HG03558 (cell line): ENCODE measurements around the gene KLHL33.

Experiments
- ATAC-seq: cut with Tn5 transposase; IDR thresholded peaks from one replicate; pipeline ENCODE4 v1.9.1; 2021; ENCODE audit warnings: moderate number of reproducible peaks; ENCODE audit not compliant: unreplicated experiment; ENCODE audit errors: extremely low read depth

The KLHL33 gene

DNA sequence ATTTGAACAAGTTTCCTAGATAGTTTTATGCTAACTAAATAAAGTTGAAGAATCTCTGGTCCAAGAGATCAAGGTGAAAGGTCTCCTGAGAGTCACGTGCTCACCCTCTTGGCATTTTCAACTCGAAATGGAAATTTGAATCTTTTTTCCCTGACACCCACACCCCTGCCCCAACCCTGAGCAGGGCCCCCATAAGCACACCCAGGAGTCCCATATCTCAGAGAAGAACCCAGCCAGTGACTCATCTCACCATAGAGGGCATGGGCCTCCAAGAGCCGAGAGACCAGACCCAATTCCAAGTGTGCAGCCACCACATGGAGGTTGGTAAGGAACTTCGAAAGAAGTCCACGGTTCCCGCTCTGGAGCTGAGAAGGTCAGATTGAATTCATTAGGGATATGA is 55.3 kb downstream of the KLHL33 start:
- no peak for ATAC-seq

DNA sequence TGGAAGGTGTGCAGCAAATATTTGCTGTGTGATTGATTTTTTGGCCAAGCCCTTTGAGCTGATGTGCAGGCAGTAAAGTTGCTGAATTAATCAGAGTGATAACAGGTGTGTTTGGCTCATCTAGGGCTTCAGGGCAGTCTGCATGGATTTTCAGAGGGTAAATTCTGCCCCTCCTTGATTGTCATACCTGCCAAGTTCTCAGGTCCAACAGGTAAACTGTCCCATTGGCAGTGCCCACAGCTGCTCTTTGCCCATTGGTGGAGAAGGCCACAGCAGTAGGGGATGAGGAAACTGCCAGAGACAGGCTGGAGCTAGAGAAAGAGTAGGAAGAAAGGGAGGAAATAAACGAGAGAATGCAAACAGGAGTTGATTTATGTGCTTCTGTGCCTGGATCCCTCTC is 56.2 kb downstream of the KLHL33 start:
- no peak for ATAC-seq

DNA sequence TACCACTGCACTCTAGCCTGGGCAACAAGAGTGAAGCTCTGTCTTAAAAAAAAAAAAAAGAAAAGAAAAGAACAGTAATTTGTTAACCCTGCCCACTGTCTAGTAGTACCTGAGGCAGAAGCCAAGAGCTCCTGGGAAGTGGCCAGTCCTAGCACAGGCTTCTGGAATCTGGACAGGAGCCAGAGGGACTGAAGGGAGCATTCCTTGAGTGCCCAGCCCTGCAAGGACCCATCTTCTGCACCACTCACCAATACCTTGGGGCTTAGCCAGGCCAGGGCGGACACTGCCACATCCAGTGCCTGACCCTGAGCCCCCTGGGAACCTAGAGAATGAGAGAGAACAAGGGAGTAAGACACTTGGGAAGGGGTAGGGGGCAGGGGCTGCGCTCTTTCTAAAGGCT is 58.8 kb downstream of the KLHL33 start:
- ATAC-seq = no peak

DNA sequence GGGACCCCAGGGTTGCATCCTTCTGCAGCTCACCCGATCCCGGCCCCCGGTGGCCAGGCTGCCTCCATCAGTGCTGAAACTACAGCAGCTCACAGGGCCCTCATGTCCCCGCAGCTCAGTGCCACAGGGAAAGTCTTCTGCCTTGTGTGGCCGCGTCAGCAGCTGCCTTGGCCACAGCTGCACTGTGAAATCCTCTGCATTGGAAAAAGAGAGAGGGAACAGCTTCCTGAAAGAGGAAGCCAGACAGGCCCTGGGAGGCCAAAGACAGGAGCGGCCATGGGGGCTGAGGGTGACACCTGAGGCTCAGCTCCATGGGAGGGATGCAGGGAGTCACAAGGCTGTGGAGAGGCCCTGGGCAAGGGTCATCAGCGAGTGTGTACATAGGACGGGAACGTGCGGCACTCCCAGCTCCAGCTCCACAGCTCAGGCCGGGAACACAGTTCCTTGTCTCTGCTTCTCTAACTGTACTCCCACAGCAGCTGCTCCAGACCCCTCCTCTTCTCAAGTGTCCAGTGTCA is 59.8 kb downstream of the KLHL33 start:
- ATAC-seq = no peak
